PFSK-1 (cell line): ENCODE measurements around the gene S100A7A.

ENCODE experiments used
- FOXP2 ChIP-seq: optimal IDR thresholded peaks from 2 replicates; pipeline ENCODE3; 2011; ENCODE audit warnings: borderline replicate concordance, control low read depth, inconsistent platforms; ENCODE audit not compliant: insufficient read depth; ENCODE audit errors: extremely low read length, extremely low read depth
- POLR2AphosphoS5 ChIP-seq: IDR thresholded peaks from 2 replicates; pipeline ENCODE4 v1.6.1; 2012; ENCODE audit warnings: low read depth, mild to moderate bottlenecking, control low read depth, low read length, moderate library complexity
- REST ChIP-seq, 2 experiments: IDR thresholded peaks; 2 replicates each; pipeline versions ENCODE4 v1.6.1 to v1.8.0; 2011 to 2012; ENCODE audit warnings: low read depth in 2 of 2, low read length in 2 of 2, control low read depth in 1 of 2, inconsistent platforms in 1 of 2, mild to moderate bottlenecking in 1 of 2, moderate library complexity in 1 of 2; ENCODE audit not compliant: insufficient read depth in 1 of 2
- SIN3A ChIP-seq: IDR thresholded peaks from 2 replicates; pipeline ENCODE4 v1.6.1; 2012; ENCODE audit warnings: mild to moderate bottlenecking, low read length, moderate library complexity, borderline replicate concordance; ENCODE audit not compliant: insufficient read depth
- TAF1 ChIP-seq: IDR thresholded peaks from 2 replicates; pipeline ENCODE4 v1.6.1; 2012; ENCODE audit warnings: low read length, control low read depth, borderline replicate concordance; ENCODE audit not compliant: insufficient read depth

The S100A7A gene

GRCh38 chr1:153384958-153385580 lies 31.3 kb upstream of the S100A7A start:
- no peak for TF ChIP-seq TAF1
- TF ChIP-seq FOXP2, result no peak
- TF ChIP-seq REST (IDR thresholded peaks at IDR 0.05; ENCODE audit: insufficient read depth in 1 of 2, low read depth in 2 of 2, low read length in 2 of 2), result no peak
- no peak for TF ChIP-seq SIN3A
- no peak for TF ChIP-seq POLR2AphosphoS5

- TF ChIP-seq REST (IDR thresholded peaks at IDR 0.05; ENCODE audit: insufficient read depth in 1 of 2, low read depth in 2 of 2, low read length in 2 of 2) (no peak), TAF1 (no peak), SIN3A (no peak), FOXP2 (no peak), POLR2AphosphoS5 (no peak)
Observed at GRCh38 chr1:153386500-153386901, 29.8 kb upstream of the S100A7A start.

GRCh38 chr1:153387001-153387400 lies 29.3 kb upstream of the S100A7A start:
- TF ChIP-seq SIN3A (no peak), FOXP2 (no peak), REST (IDR thresholded peaks at IDR 0.05; ENCODE audit: insufficient read depth in 1 of 2, low read depth in 2 of 2, low read length in 2 of 2) (no peak), POLR2AphosphoS5 (no peak), TAF1 (no peak)

- TF ChIP-seq POLR2AphosphoS5 (no peak), TAF1 (no peak), FOXP2 (no peak), SIN3A (no peak), REST (IDR thresholded peaks at IDR 0.05; ENCODE audit: insufficient read depth in 1 of 2, low read depth in 2 of 2, low read length in 2 of 2) (no peak)
Observed at GRCh38 chr1:153387785-153388184, 28.5 kb upstream of the S100A7A start.

- no peak for TF ChIP-seq FOXP2
- no peak for TF ChIP-seq SIN3A
- no peak for TF ChIP-seq POLR2AphosphoS5
- TF ChIP-seq TAF1, result no peak
- no peak for TF ChIP-seq REST (IDR thresholded peaks at IDR 0.05; ENCODE audit: insufficient read depth in 1 of 2, low read depth in 2 of 2, low read length in 2 of 2)
Observed at GRCh38 chr1:153389401-153389800, 26.9 kb upstream of the S100A7A start.
